Fibroblast of pulmonary artery (primary cell): Measurements from ENCODE around the gene SV2C.

Experiments used
- DNase-seq: peaks from one replicate; pipeline ENCODE4 v3.0.0-alpha.2; 2010; ENCODE audit warnings: low read depth
- H3K4me3 ChIP-seq: replicated peaks from 2 replicates; pipeline ENCODE4 v1.5.1; 2011; ENCODE audit warnings: low read depth, mild to moderate bottlenecking, control low read depth, low read length, moderate library complexity
- CTCF ChIP-seq: IDR thresholded peaks from 2 replicates; pipeline ENCODE4 v1.5.1; 2011; ENCODE audit warnings: mild to moderate bottlenecking, control low read depth, low read length, inconsistent platforms; ENCODE audit errors: missing control alignments

Gene SV2C

GRCh38 chr5:76062502-76063041 is 20.6 kb upstream of the SV2C start:
- no peak for DNase-seq
- no peak overlapping the region for H3K4me3 ChIP-seq
- no peak for TF ChIP-seq CTCF

GRCh38 chr5:76065258-76065657 is 17.9 kb upstream of the SV2C start:
- DNase-seq = no peak
- H3K4me3 ChIP-seq = no peak overlapping the region
- no peak for TF ChIP-seq CTCF

GRCh38 chr5:76069061-76069735 is 14.0 kb upstream of the SV2C start:
- H3K4me3 ChIP-seq = no peak overlapping the region
- DNase-seq = no peak
- no peak for TF ChIP-seq CTCF

- DNase-seq = no peak
- no peak overlapping the region for H3K4me3 ChIP-seq
- no peak for TF ChIP-seq CTCF
Measured at GRCh38 chr5:76074487-76075065, 8.6 kb upstream of the SV2C start.

- no peak for DNase-seq
- no peak for TF ChIP-seq CTCF
- no peak overlapping the region for H3K4me3 ChIP-seq
Measured at GRCh38 chr5:76081811-76082771, 1.1 kb upstream of the SV2C start.

- no peak overlapping the region for H3K4me3 ChIP-seq
- DNase-seq = no peak
- TF ChIP-seq CTCF = no peak
Measured at GRCh38 chr5:76083555-76084495, 642 bp downstream of the SV2C start.
